ENCODE data around the gene SHB.
A peak's percentile ranks its signal among the peaks of the same experiment; 100 is the strongest.
"Not testable (repeated sequence)": the region's sequence is repeated elsewhere in the genome, so short reads cannot be mapped to it uniquely, and the experiment has no call there.

Gene SHB

DNA sequence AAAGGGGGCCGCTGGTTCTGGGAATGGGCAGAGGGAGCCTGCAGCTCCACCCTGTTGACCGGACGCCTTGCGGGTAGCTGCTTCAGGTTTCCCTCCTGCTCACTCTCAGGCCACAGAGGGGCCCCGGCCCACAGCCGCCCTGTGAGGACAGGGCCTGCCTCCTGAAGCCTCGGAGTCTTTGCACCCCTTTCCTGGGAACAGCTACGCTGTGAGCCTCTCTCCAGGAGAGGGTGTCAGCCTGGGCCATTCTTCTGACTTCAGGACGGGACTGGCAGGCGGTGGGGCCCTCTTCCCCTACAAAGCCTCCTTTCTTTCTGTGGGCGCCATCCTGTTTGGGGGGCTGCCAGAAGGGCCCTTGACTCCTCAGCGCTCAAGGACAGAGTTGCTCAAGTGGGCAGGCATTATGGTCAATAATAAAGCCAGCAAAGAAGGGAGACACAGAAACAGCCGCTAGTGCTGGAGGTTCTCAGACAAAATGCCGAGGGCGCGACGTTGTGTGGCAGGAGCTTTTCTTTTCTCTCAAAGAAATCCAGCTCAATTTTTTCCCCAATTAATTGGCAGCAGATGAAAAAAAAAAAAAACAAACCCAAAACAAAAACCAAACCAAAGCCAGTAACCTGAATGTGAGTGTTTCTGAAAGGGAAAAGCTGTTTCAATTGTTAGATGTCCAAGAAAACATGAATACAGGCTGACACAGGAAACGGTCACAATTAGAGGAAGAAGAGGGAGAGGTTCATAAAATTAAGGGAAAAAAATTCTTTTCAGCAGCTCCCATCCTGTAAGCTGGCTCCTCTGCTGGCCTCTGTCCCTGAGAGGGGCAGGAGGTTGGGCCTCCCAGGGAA is 152.3 kb downstream of the SHB start:
- no peak for TF ChIP-seq CTCF (conservative IDR thresholded peaks at IDR 0.05)
- no peak overlapping the region; the same call in 1 of the 2 replicates for H3K27ac ChIP-seq

GRCh38 chr9:37915911-37916470 is 153.0 kb downstream of the SHB start:
- TF ChIP-seq CTCF (conservative IDR thresholded peaks at IDR 0.05): no peak
- peak overlapping the region; percentile 54 for H3K27ac ChIP-seq

- TF ChIP-seq CTCF (conservative IDR thresholded peaks at IDR 0.05): no peak
- H3K27ac ChIP-seq: peak overlapping the region; percentile 54
Measured at GRCh38 chr9:37914701-37915358, 154.2 kb downstream of the SHB start.

DNA sequence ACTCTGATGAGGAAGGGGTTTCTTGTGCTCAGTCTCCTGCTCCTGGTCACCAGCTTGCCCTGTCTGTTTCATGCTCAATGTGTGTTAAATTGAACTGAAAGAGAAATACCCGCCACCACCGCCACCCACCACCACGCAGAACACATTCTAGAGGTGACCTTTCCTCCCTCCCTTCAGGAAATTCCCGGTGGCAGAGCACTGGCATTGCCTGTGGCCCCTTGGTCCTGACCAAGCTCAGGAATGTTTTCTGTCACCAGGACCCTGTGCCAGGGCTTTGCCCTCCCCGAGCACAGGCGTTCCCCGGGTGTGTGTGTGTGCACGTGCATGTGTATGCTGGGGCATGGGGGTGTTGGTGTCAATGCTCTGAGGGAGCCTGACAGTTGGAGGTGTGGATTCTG is 154.9 kb downstream of the SHB start:
- H3K27ac ChIP-seq: peak overlapping the region; percentile 16; the same call in 1 of the 2 replicates
- no peak for TF ChIP-seq CTCF (conservative IDR thresholded peaks at IDR 0.05)

GRCh38 chr9:37913480-37914153 is 155.4 kb downstream of the SHB start:
- peak overlapping the region; percentile 16; the same call in 1 of the 2 replicates for H3K27ac ChIP-seq

DNA sequence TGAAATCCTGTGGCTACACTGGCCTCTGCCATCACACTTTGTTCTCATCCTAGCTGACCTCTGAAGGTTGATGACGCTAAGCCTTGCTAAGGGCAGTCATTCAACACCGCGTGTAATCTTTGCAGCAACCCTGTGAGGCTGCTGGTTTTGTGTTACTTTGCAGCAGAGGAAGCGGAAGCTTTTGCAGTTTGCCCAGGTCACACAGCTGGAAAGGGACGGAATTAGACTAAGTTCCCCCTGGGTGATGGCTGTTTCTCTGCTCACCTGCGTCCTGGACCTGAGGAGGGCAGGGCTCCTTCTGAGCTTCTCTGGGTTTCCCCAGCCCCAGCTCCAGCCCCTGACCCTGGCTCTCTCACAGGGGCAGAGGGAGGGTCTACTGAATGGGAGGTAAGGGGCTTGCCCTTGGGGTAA is 157.8 kb downstream of the SHB start:
- no peak for TF ChIP-seq CTCF (conservative IDR thresholded peaks at IDR 0.05)
- H3K27ac ChIP-seq: no peak overlapping the region

More at GRCh38 chr9:37913480-37914153, 155.4 kb downstream of the SHB start:
- peak; percentile 99 for TF ChIP-seq CTCF (conservative IDR thresholded peaks at IDR 0.05)

- TF ChIP-seq CTCF (conservative IDR thresholded peaks at IDR 0.05): no peak
- H3K27ac ChIP-seq: no peak overlapping the region
Measured at GRCh38 chr9:37910271-37910670, 158.8 kb downstream of the SHB start.

DNA sequence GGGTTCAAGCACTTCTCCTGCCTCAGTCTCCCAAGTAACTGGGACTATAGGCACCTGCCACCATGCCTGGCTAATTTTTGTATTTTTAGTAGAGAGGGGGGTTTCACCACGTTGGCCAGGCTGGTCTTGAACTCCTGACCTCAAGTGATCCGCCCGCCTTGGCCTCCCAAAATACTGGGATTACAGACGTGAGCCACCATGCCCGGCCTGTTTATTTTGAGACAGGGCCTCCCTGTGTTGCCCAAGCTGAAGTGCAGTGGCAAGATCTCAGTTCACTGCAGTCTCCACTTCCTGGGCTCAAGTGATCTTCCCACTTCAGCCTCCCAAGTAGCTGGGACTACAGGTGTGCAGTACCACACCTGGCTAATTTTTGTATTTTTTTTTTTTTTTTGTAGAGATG is 159.2 kb downstream of the SHB start:
- not testable (repeated sequence) for H3K27ac ChIP-seq
